GM21717 (cell line): ENCODE data around the gene TXNRD3.
"Not testable (repeated sequence)": the region's sequence is repeated elsewhere in the genome, so short reads cannot be mapped to it uniquely, and the experiment has no call there.

Experiments used
- ATAC-seq: cut with Tn5 transposase; IDR thresholded peaks from one replicate; pipeline ENCODE4 v1.9.1; 2021; ENCODE audit warnings: mild to moderate bottlenecking, moderate library complexity; ENCODE audit not compliant: unreplicated experiment

Gene TXNRD3

DNA sequence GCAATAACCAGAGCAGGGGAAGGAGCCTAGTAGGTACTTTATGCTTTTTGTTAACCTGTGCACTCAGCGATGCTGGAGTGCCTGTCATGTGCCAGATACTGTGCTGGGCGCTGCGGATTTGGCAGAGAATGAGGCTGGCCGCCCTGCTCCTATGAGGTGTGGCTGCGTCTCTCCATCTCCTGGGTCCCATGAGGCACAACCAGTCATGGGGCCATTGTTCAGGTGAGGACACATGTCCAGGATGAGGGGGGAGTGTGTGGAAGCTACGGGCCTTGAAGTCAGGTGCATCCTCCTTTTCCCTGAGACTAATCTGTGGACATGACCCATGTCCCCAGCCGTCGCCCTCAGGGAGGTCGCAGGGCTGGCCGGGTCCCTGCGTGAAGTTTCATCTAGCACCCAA, 963 bp upstream of the TXNRD3 start:
- ATAC-seq: no peak

DNA sequence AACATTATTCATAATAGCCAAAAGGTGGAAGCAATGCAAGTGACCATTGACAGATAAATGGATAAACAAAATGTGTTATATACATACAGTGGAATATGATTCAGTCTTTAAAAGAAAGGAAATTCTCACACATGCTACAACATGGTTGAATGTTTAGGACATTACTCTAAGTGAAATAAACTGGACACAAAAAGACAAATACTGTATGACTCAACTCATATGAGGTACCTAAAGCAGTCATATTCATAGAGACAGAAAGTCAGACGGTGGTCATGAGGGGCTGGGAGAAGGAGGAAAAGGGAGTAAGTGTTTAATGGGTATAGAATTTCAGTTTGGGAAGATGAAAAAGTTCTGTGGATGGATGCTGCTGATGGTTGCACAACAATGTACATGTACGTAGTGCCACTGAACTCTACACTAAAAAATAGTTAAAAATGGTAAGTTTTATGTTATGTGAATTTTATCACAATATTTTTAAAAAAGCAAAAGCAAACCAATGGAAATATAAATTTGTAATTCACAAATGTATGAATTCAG, 5.3 kb downstream of the TXNRD3 start:
- ATAC-seq: no peak

DNA sequence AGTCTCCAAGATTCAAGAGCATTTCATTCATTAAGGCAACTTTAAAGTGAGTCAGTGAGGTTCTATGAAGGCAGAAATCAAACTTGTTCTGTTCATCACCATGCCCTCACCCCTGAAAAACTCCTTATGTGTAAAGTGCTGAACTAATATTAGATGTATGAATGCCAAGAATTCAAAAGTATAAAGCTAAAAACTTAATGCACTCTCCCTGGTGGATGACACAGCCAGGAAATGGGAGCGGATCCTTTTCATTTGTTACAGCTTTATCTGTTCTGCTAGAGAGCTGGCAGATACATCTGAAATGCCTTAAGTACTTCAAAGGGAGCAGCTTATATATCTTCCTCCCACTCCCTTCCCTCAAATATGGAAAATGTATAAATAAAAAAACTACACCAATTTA, 8.2 kb downstream of the TXNRD3 start:
- ATAC-seq: no peak

DNA sequence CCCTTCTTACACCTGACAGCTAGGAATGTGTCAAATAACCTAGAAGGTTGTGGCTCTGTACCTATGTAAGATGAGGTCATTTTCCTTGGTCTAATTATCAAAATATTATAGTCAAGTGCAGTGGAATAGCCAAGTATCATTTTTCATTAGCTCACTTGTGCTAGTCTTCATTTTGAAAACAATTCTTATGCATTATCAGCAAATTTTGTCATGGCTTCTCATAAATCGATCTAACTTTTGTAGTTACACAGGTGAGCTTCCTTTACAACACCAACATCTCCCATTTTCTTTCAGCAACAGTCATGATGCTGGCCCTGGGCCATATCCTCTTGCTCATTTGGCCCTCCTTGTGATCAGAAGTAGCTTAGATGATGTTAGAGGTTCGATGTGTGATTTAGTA, 10.3 kb downstream of the TXNRD3 start:
- no peak for ATAC-seq

DNA sequence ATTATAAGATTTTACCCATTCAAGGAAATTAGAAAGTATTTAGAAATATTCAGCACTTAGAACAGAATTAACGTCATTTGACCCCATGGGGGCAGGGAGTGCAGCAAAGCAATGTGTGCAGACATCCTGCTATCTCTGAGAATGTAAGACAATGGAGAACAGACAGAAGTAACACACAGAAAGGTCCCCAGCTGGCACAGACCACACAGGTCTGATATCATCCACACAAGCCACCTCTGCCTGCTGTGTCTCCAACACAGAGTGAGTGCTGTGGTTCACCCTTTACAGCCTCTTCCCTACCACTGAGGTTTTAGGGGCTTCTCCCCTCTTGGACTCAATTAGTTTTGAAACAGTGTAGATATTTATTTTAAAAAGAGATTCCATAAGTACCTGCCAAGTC, 16.1 kb downstream of the TXNRD3 start:
- no peak for ATAC-seq

DNA sequence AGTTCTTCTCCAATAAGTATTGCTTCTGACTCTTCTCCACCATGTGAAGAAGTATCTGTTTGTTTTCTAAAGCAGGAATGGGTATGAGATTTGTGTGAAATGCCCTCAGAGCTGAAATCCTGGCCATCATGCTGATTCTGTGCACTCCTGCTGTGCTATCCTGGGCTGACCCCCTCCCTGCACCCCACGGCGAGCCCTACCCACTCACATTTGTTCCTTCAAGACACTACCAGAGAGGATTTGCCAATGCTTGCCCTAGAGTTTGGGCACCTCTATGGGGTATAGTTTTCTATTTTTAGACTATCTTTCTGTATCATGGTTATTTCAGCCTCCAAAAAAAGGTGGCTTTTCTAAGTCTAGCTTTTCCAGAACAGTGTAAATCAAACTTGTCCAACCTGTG, 18.5 kb downstream of the TXNRD3 start:
- no peak for ATAC-seq

DNA sequence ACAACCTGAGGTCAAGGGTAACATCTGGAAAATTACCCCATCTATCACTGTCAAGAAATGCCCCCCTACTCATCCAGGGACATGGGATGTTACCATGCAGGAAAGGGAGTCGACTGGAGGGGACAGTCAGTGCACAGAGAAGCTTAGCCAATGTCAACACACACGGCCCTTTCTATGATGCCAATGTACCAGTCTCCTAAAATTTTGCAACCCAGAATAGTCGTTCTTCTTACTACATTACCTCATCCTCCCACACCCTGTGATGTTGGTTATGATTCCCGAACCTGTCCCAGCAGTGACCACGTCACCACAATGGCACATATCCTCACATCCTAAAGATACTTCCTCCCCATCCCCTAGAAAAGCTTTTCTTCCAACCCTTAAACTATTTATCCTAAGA, 20.1 kb downstream of the TXNRD3 start:
- no peak for ATAC-seq

DNA sequence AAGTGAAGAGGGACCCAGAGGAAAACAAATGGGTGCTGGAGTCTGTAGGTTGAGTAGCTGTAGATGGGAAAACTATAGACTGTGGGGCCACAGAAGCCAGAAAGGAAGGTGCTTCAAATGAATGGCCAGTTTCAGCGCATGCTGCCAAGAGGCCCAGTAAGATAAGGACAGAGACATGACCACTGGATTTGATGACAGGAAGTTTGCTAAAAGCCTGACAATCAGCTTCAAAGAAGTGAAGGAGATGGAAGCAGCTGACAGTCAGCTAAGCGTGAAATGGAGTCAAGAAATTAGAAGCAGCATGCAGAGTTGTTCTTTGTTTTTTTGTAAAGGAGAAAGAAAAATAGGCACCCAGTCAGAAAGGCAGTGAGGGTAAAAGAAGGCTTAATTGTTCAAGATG, 24.9 kb downstream of the TXNRD3 start:
- no peak for ATAC-seq

DNA sequence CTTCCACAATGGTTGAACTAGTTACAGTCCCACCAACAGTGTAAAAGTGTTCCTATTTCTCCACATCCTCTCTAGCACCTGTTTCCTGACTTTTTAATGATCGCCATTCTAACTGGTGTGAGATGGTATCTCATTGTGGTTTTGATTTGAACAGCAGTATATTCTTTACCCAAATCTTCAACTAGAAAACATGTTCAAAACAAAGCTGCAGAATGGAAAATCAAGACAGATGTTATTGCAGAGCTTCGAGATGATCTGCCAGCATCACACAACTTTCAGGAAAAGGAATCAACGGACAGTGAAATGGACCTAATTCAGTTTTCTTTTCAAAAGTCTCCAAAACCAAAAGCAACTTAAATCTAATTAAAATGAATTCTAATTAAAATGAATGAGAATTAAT, 29.2 kb downstream of the TXNRD3 start:
- not testable (repeated sequence) for ATAC-seq

DNA sequence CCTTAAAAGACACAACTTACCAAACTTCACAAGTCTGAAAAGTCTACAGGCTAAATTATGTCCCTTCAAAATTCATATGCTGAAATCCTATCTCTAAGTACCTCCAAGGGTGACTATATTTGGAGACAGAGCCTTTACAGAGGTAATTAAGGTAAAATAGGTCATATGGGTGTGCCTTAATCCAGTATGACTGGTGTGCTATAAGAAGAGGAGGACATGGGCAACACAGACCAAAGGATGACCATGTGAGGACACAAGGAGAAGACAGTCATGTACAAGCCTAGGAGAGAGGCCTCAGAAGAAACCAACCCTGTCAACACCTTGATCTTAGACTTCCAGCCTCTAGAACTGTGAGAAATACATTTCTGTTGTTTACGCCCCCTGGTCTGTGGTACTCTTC, 32.2 kb downstream of the TXNRD3 start:
- ATAC-seq: no peak

DNA sequence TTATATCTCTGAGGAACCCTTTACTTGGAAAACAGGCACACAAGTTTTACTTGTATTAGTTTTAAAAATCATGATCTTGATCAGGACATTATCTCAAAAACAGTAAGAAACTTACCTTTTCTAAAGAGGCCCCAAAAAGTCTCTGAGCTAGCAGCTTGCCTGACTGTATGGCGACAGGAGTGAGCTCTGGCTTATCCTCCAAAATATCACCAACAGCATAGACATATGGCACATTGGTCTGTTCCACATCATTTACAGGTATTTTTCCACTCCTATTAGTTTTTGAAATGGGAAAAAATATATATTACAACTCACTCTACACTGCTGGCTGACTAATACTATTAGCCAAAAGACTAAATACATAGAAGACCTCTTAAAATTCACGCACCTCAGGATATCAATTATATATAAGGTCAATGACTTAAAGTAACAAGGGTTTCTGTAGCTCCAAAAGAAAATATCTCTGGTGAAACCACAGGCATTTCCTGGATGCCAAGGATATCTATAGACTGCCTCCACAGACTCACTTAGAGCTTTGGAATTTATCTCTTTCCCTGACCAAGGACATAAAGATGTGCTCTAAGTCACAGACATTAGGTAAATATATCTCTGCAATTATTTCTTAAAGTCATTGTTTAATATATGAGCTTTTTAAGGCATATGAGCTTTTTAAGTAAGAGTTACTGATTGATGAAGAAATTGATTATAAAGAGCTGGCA, 33.1 kb downstream of the TXNRD3 start:
- no peak for ATAC-seq

DNA sequence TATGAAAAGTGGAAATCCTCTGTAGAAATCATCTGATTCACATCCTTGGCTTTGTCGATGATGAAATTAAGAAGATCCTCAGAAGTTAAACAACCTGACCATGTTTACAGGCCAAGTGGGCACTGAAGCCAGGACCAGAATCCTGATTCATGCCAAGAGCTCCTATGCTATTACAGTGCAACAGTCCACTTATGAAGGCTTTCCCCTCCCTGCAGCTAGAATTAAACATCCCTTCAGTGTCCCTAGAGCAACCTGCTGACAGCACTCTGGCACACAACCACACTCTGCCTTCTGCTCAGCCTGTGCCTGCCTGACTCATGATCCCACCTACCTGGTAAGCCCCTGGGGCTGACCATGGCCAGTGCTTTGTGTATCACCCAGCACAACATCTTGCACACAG, 33.8 kb downstream of the TXNRD3 start:
- ATAC-seq: no peak

DNA sequence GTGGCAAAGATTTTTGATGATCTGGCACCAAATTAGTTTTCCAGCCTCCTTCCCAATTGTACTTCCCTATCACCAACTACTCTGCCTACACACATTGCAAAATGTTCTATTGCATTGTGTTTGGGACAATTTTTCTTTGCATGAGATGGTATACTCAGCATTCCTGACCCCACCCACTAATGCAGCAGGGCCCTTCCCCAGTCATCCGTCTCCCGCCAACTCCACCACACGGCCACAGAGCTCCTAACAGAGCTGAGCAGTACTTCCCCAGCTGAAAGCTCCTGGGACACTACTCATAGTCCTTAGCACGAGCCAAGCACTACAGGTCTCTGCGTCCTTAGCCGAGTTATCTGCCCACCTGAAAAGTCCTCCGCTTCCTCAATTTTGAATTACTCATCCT, 34.2 kb downstream of the TXNRD3 start:
- ATAC-seq: no peak

DNA sequence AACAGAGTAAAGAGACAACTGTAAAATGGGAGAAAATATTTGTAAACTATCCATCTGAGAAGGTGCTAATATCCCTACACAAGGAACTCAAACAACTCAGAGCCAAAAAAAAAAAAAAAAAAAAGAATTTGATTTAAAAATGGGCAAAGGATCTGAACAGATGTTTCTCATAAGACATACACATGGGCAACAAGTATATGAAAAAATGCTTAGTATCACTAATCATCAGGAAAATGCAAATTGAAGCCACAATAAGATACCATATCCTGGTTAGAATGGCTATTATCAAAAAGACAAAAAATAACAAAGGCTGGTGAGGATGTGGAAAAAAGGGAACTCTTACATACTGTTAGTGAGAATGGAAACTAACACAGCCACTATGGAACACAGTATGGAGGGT, 36.2 kb downstream of the TXNRD3 start:
- no peak for ATAC-seq

DNA sequence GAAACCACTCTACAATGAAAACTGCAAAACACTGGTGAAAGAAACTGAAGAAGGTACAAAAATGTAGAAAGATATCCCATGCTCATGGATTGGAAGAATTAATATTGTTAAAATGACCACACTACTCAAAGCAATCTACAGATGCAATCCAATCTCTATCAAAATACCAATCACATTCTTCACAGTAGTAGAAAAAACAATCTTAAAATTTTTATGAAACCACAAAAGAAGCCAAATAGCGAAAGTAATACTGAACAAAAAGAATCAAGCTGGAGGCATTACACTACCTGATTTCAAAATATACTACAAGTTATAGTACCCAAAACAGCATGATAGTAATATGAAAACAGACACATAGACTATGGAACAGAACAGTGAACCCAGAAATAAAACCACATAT, 36.9 kb downstream of the TXNRD3 start:
- no peak for ATAC-seq

DNA sequence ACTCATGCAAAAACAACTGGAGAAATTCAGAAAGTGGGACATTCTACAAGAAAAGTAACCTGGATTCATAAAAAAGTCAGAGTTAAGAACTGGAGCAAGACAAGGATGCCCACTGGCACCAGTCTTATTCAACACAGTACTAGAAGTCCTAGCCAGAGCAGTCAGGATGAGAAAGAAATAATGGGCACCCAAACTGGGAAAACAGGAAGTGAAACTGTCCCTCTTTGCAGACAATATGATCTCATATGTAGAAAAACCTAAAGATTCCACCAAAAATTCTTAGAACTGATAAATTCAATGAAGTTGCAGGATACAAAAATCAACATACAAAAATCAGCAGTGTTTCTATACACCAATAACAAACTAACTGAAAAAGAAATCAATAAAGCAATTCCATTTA, 37.4 kb downstream of the TXNRD3 start:
- no peak for ATAC-seq

DNA sequence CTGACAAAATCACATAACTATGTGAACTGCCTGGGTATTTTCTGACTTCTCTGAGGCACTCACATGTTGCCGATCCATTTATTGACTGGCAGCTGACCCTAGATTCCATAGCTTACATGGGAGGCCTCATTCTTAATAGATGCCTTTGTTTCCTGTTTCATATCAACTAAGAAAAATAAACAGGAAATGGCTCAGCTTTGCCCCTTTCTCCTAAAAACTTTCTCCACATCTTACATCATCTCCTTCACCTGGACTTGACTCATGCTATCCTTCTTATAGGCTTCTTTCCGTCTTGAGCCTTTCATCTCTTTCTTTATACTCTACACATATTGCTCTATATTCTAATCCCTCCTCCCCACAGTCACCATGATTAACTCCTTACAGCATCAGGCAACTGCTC, 38.0 kb downstream of the TXNRD3 start:
- no peak for ATAC-seq

DNA sequence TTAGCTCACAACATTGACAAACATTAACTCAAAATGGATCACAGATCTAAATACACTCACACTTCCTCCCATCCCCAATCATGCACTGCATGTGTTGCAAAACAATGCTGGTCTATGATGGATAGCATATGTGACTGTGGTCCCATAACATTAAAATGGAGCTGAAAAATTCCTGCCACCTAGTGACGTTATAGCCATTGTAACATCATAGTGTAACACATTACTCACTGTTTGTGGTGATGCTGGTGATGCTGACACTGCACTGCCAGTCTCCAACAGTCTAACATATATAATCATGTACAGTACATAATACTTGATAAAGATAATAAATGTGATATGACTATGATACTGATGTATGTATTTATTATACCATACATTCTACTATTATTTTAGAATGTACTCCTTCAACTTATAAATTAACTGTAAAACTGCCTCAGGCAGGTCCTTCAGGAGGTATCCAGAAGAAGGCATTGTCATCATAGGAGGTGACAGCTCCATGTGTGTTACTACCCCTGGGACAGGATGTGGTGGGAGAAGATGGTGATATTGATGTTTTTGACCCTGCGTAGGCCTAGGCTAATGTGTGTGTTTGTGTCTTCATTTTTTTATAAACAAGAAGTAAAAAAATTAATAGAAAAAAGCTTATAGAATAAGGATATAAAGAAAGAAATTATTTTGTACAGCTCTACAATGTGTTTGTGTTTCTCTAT, 41.3 kb downstream of the TXNRD3 start:
- no peak for ATAC-seq

DNA sequence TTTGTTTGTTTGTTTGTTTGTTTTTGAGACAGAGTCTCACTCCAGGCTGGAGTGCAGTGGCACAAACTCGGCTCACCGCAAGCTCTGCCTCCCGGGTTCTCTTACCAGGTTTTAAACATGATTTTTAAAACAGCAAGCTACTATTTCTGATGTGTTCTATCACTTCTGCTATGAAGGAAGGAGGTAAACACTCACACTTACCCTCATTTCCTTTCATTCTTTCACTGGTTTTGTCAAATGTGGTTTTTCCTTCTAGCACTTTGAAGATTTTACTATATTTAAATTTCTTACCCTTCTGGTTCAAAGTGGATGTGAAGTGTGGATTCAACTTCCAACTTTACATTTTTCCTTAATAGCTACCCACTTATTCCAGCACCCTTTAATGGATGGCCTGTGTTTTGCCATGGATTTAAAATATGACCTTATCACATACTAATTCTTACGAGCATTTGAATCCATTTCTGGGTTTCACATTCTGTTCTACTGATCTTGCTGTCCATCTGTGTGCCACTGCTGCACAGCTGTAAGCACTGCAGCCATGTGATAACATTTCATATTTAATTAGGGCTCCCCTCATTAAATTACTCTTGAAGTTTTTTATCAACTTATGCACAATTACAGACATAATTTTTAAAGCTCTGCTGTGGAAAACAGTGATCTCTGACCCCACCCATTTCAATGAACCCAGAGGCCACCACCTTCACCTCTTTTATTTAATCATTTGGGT, 42.3 kb downstream of the TXNRD3 start:
- ATAC-seq: no peak

DNA sequence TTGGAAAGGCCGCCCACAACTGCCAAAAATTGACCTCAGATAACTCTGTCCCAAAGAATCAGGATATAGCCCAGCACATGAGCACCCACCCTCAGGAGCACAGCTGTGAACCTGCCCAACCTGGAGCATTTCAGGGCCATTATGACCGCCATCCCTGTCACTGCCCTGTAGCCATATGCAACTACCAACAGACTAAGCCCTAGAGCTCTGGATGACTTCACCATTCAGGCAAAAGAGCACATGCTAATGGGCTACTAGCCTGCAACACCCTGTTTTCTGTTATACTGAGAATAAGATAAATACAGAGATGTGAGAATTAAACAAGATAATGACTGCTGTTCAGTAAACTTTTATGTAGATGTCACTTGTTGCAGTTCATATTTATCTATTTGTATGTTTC, 45.0 kb downstream of the TXNRD3 start:
- no peak for ATAC-seq

DNA sequence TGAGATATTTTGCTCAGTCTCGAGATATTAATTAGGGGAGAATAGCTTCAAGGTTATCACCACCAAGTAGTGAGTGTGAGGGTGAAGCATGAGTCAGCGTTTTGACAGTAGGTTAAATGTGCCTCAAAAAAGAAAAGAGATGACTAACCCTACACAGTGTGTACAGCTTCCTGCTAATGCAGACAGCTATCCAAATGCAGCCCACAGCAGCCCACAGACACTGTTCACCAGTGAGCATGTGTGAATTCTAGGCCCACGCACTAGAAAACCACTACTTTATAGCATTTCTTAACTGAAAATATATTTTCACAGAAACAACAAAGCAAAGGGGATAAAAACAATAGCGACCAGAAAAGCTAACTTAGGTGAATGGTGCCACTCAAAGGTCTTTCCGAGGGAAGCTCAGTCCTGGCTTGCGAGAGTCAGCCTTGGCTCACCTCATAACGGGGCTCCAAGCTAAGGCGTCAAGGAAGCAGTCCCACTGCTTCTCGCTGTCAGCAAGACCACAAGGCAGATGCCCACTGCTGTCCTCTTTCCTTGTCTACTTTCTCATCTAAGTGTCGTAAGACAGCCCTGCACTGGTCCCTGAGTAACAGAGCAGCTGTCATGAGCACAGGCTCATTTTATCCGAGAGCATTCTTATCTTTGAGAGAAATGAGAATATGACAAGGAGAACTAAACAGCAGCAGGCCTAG, 47.6 kb downstream of the TXNRD3 start:
- no peak for ATAC-seq
